K562 (cell line): ENCODE measurements around the gene ARHGAP8. TPM values are rescaled to one million over a fixed set of nuclear protein-coding genes. Genes with fewer than 3 reads are reported as not detected.

ENCODE experiments used
- ATAC-seq: fragments of 200-7000 bp; cut with Tn5 transposase; 3 replicates; pipeline ENCODE4 v1.9.1; 2020; ENCODE audit warnings: moderate library complexity
- BruUV-seq: library from RNA; stranded (reverse); fragments of 400-500 nt; replicated peaks from 2 replicates; lab custom pipeline; 2021; lab: Mats Ljungman, UMichigan
- CTCF ChIA-PET: fragments of 300-600 bp; formaldehyde crosslinking; extraction: SDS; loops from one replicate; lab custom pipeline; 2021; ENCODE audit warnings: low intra/inter-chr PET ratio; lab: Yijun Ruan, JAX
- POLR2A ChIA-PET: fragments of 300-600, 350-650 bp; sonication (Branson Sonifier 250); formaldehyde crosslinking; extraction: SDS; loops from one replicate; lab custom pipeline; 2021; ENCODE audit warnings: antibody characterized with exemption, inconsistent platforms; lab: Yijun Ruan, JAX
- DNase-seq, 4 experiments: peaks; one replicate each; pipeline versions ENCODE4 v3.0.0 to v3.0.0-alpha.2; 2011 to 2018; ENCODE audit warnings: low spot score in 3 of 4, mixed read lengths in 3 of 4; ENCODE audit errors: extremely low read depth in 1 of 4
- FAIRE-seq: peaks from 2 replicates; lab custom pipeline; 2011; peaks lifted over from hg19 to GRCh38; lab: Jason Lieb, UNC
- H2AFZ ChIP-seq: 2 replicates; pipeline ENCODE4 v1.6.0; 2011; ENCODE audit warnings: low read depth, low read length, control low read depth, inconsistent platforms
- H3K27ac ChIP-seq: fragments of 200-600 bp; 3 replicates; pipeline ENCODE4 v1.8.0; 2011; ENCODE audit warnings: low read depth, mild to moderate bottlenecking, control low read depth, inconsistent platforms, low read length, moderate library complexity, mixed read lengths; ENCODE audit errors: extremely low read depth
- H3K27me3 ChIP-seq, 2 experiments: fragments of 300-600 bp in 1 of 2; 2 replicates in 1 of 2; 3 replicates in 1 of 2; pipeline versions ENCODE4 v1.6.0 to v1.8.0; 2011; ENCODE audit warnings: inconsistent platforms in 2 of 2, low read length in 2 of 2, mild to moderate bottlenecking in 1 of 2, mixed read lengths in 1 of 2, moderate library complexity in 1 of 2; ENCODE audit not compliant: control insufficient read depth in 2 of 2, insufficient read depth in 2 of 2
- H3K36me3 ChIP-seq: fragments of 300-600 bp; 3 replicates; pipeline ENCODE4 v1.8.0; 2011; ENCODE audit warnings: mild to moderate bottlenecking, low read length, inconsistent platforms; ENCODE audit not compliant: control insufficient read depth, insufficient read depth
- H3K4me1 ChIP-seq, 2 experiments: fragments of 200-600 bp in 1 of 2; replicated peaks in 1 of 2; 2 replicates in 1 of 2; 3 replicates in 1 of 2; pipeline versions ENCODE4 v1.5.1 to v1.8.0; 2011; ENCODE audit warnings: inconsistent platforms in 2 of 2, low read length in 2 of 2, mild to moderate bottlenecking in 1 of 2, mixed read lengths in 1 of 2, moderate library complexity in 1 of 2; ENCODE audit not compliant: control insufficient read depth in 2 of 2, insufficient read depth in 2 of 2
- H3K4me2 ChIP-seq: 2 replicates; pipeline ENCODE4 v1.6.1; 2011; ENCODE audit warnings: low read length, control low read depth, inconsistent platforms, mixed read lengths; ENCODE audit not compliant: insufficient read depth
- H3K4me3 ChIP-seq: fragments of 200-600 bp; sonication (generic), shearing (Covaris generic); 2 replicates; pipeline ENCODE4 v1.5.1; 2016; ENCODE audit warnings: control low read depth, inconsistent platforms
- H3K79me2 ChIP-seq: fragments of 200-600 bp; 3 replicates; pipeline ENCODE4 v1.8.0; 2011; ENCODE audit warnings: low read length, inconsistent platforms; ENCODE audit not compliant: control insufficient read depth, insufficient read depth
- H3K9ac ChIP-seq, 2 experiments: 2 replicates each; pipeline versions ENCODE4 v1.6.0 to v1.6.1; 2011; ENCODE audit warnings: low read depth in 2 of 2, low read length in 2 of 2, control low read depth in 1 of 2, inconsistent platforms in 1 of 2, mild to moderate bottlenecking in 1 of 2, mixed read lengths in 1 of 2; ENCODE audit not compliant: insufficient read depth in 1 of 2
- H3K9me1 ChIP-seq: one replicate; pipeline ENCODE4 v1.6.0; 2011; ENCODE audit warnings: inconsistent platforms, mild to moderate bottlenecking, low read length, moderate library complexity; ENCODE audit not compliant: control insufficient read depth, insufficient read depth
- H3K9me3 ChIP-seq: replicated peaks from 2 replicates; pipeline ENCODE4 v1.5.1; 2011; ENCODE audit warnings: low read depth, low read length, inconsistent platforms; ENCODE audit not compliant: control insufficient read depth, insufficient read depth
- H4K20me1 ChIP-seq: replicated peaks from 2 replicates; pipeline ENCODE4 v1.6.1; 2011; ENCODE audit warnings: low read length, inconsistent platforms, mixed read lengths; ENCODE audit not compliant: control insufficient read depth, insufficient read depth
- BRD9 ChIP-seq: fragments of 450-650 bp; IDR thresholded peaks from 2 replicates; pipeline ENCODE4 v1.6.1; 2018; ENCODE audit warnings: low read depth; ENCODE audit not compliant: partially characterized antibody
- CBFA2T2 ChIP-seq: fragments of 450-650 bp; conservative IDR thresholded peaks from 2 replicates; pipeline ENCODE4 v1.6.1; 2017; ENCODE audit warnings: mild to moderate bottlenecking
- ESRRB ChIP-seq: fragments of 250-450 bp; sonication (Bioruptor Pico); IDR thresholded peaks from 2 replicates; pipeline ENCODE4 v1.5.0; 2020; ENCODE audit warnings: mild to moderate bottlenecking, moderate library complexity, borderline replicate concordance
- HBP1 ChIP-seq: fragments of 450-650 bp; formaldehyde crosslinking; IDR thresholded peaks from 2 replicates; pipeline ENCODE4 v1.4.0; 2022; ENCODE audit warnings: missing genetic modification characterization
- KLF10 ChIP-seq: fragments of 250-450 bp; sonication (Bioruptor Pico); IDR thresholded peaks from 2 replicates; pipeline ENCODE4 v1.6.1; 2021; ENCODE audit warnings: matching md5 sums
- MXD1 ChIP-seq: fragments of 250-450 bp; sonication (Bioruptor Pico); IDR thresholded peaks from 2 replicates; pipeline ENCODE4 v1.8.0; 2021; ENCODE audit warnings: borderline replicate concordance, mild to moderate bottlenecking, moderate library complexity; ENCODE audit not compliant: poor library complexity, severe bottlenecking
- NR1H2 ChIP-seq: sonication (generic); formaldehyde crosslinking; IDR thresholded peaks from 2 replicates; pipeline ENCODE4 v1.4.0; 2020; ENCODE audit warnings: mild to moderate bottlenecking, missing genetic modification reagents
- PHF20 ChIP-seq: fragments of 450-650 bp; IDR thresholded peaks from 2 replicates; pipeline ENCODE4 v1.6.1; 2018; ENCODE audit not compliant: partially characterized antibody
- PREB ChIP-seq: sonication (generic); formaldehyde crosslinking; IDR thresholded peaks from 2 replicates; pipeline ENCODE4 v1.8.1; 2023; ENCODE audit warnings: mild to moderate bottlenecking, missing genetic modification reagents
- SAFB ChIP-seq: fragments of 200-400 bp; formaldehyde crosslinking; IDR thresholded peaks from 2 replicates; pipeline ENCODE4 v1.6.1; 2017; ENCODE audit warnings: low read depth, low read length, borderline replicate concordance
- SIX5 ChIP-seq, 2 experiments: IDR thresholded peaks; 2 replicates each; pipeline ENCODE4 v1.6.1; 2011; ENCODE audit warnings: low read length in 2 of 2, borderline replicate concordance in 1 of 2, low read depth in 1 of 2, mild to moderate bottlenecking in 1 of 2, moderate library complexity in 1 of 2; ENCODE audit not compliant: insufficient read depth in 1 of 2
- SNAPC5 ChIP-seq: fragments of 250-450 bp; sonication (Bioruptor Pico); IDR thresholded peaks from 2 replicates; pipeline ENCODE4 v1.8.0; 2021; ENCODE audit warnings: moderate library complexity, mild to moderate bottlenecking, inconsistent platforms
- STAG1 ChIP-seq: sonication (generic); formaldehyde crosslinking; IDR thresholded peaks from 2 replicates; pipeline ENCODE4 v1.5.0; 2020; ENCODE audit warnings: missing genetic modification reagents, borderline replicate concordance
- ZKSCAN1 ChIP-seq: fragments of 150-350 bp; IDR thresholded peaks from 2 replicates; pipeline ENCODE4 v1.6.1; 2016; ENCODE audit warnings: low read depth, low read length
- ZNF592 ChIP-seq: fragments of 450-650 bp; IDR thresholded peaks from 2 replicates; pipeline ENCODE4 v1.6.1; 2017; ENCODE audit warnings: antibody characterized with exemption, mild to moderate bottlenecking
- WGBS: fragments of 100-300 bp; shearing (Covaris generic); methylation state at CpG from one replicate; pipeline ENCODE4 v1.1.6; 2016; ENCODE audit warnings: low coverage, mixed read lengths; ENCODE audit not compliant: insufficient coverage; ENCODE audit errors: missing lambda C conversion rate; 5-methylcytosine and 5-hydroxymethylcytosine counted together
- in situ Hi-C: fragments of 300-500 bp; cut with MboI; formaldehyde crosslinking; loops from 4 replicates; pipeline ENCODE4 v1.15.0; 2018; ENCODE audit warnings: inconsistent platforms, mixed read lengths
- intact Hi-C: fragments of 100-400 bp; cut with micrococcal nuclease; formaldehyde crosslinking; loops from 2 replicates; pipeline ENCODE4 v1.14.2; 2022
- polyA plus RNA-seq, 8 experiments: library from polyadenylated mRNA; depleted of rRNA in 4 of 8; stranded (reverse) in 5 of 8; unstranded in 3 of 8; fragments of >200 nt; fragmentation: Nextera tagmentation in 2 of 8; fragmentation: Illumina TruSeq in 1 of 8; extraction: Ambion mirVana in 2 of 8; extraction: Trizol in 1 of 8; gene quantifications; 2 replicates each; pipeline versions ENCODE4 v1.2.1 to v1.2.3, GENCODE V29; 2011 to 2014; ENCODE audit warnings: inconsistent platforms in 1 of 8, missing spikeins in 1 of 8
- total RNA-seq, 7 experiments: library from RNA; depleted of rRNA in 6 of 7; stranded (reverse); fragments of >200 nt in 6 of 7; fragmentation: Illumina TruSeq in 2 of 7; extraction: Trizol in 2 of 7; gene quantifications; 2 replicates each; pipeline versions ENCODE4 v1.2.1 to v1.2.3, GENCODE V29; 2011 to 2021; ENCODE audit warnings: low replicate concordance in 1 of 7

Gene ARHGAP8
- total and polyA plus RNA-seq, 9 of the 15 experiments (the other 6 are each of a cell fraction or from before 2014, with no cell fraction given): 0.15 to 2.2 (median 0.62) TPM

- no peaks in the 10 kb centered on the region for H3K9me1 ChIP-seq
- POLR2A ChIA-PET: interaction anchor here (1.6 kb wide), 1 partner anchor 10 kb away, joined by 4 read pairs; no protein-coding TSS in a partner anchor
- CTCF ChIA-PET: no interaction called here
- BruUV-seq: no TSS peak
- H3K36me3 ChIP-seq: no peaks in the 10 kb centered on the region
- ATAC-seq (no peak), DNase-seq (no peak), FAIRE-seq (no peak)
- no peak overlapping the region for H3K4me2 ChIP-seq
- WGBS: 0% methylated on average over 6 of the region's 6 CpGs
- H3K9ac ChIP-seq: no peak overlapping the region
- 0 out of 2 replicates have a peak, but pooled peaks cover 4% of the 10 kb centered on the region for H4K20me1 ChIP-seq
- no peaks in the 10 kb centered on the region for H3K79me2 ChIP-seq
- peaks cover 2 to 18% of the 10 kb centered on the region in 2 experiments; a peak in 2 of 5 replicates for H3K27me3 ChIP-seq
- no peaks in the 10 kb centered on the region for H3K9me3 ChIP-seq
- H3K27ac ChIP-seq: no peak overlapping the region
- no peak overlapping the region for H3K4me3 ChIP-seq
- in situ Hi-C loops: no loop called here
- H2AFZ ChIP-seq: no peak overlapping the region
- intact Hi-C loops: no loop called here
- H3K4me1 ChIP-seq: no peaks in the 10 kb centered on the region
- TF ChIP-seq NR1H2 (CRISPR knock-in tag): no peak
- no peak for TF ChIP-seq PHF20
- TF ChIP-seq ESRRB (CRISPR knock-in tag): no peak
- no peak for TF ChIP-seq BRD9
- TF ChIP-seq SNAPC5 (CRISPR knock-in tag): no peak
- no peak for TF ChIP-seq HBP1 (CRISPR knock-in tag)
- TF ChIP-seq CBFA2T2: no peak
- TF ChIP-seq SAFB: no peak
- TF ChIP-seq STAG1 (CRISPR knock-in tag): no peak
- no peak for TF ChIP-seq PREB (CRISPR knock-in tag)
- no peak for TF ChIP-seq ZNF592
- no peak for TF ChIP-seq KLF10
- TF ChIP-seq SIX5 (IDR thresholded peaks at IDR 0.05; ENCODE audit: borderline replicate concordance in 1 of 2, insufficient read depth in 1 of 2, low read depth in 1 of 2, low read length in 2 of 2): no peak
- no peak for TF ChIP-seq MXD1 (CRISPR knock-in tag)
- TF ChIP-seq ZKSCAN1: no peak
Observed at GRCh38 chr22:44898236-44898635, 145.9 kb downstream of the ARHGAP8 start.
